Posterior vena cava (tissue), 2 donors: ENCODE results near the gene IFIT3. TPM values are rescaled to one million over a fixed set of nuclear protein-coding genes. Genes with fewer than 3 reads are reported as not detected.
"Not testable (repeated sequence)": the region's sequence is repeated elsewhere in the genome, so short reads cannot be mapped to it uniquely, and the experiment has no call there.

ENCODE experiments used
- DNase-seq: peaks from one replicate; pipeline ENCODE4 v3.0.0-alpha.2; 2020; ENCODE audit warnings: low spot score
- intact Hi-C, 2 donors: fragments of 100-400 bp; cut with DNase I; formaldehyde crosslinking; loops; one replicate each; pipeline versions ENCODE4 v1.14.1 to v1.14.2; 2022 to 2023
- total RNA-seq, 2 donors: library from RNA; stranded (reverse); fragmentation: NEBNext Ultra II Directional; extraction: Animal tissue kit (Norgen Biotek cat#: 25700); gene quantifications; one replicate each; pipeline ENCODE4 v1.2.1, GENCODE V29; 2021
- donor health status: DM: yes; HTN: yes; CAD: no.
- donor health status: DM: yes; HTN: yes; CAD: no.

Gene IFIT3
- total RNA-seq, 2 donors from 2014 or later = 10.5 to 17.0 TPM

DNA sequence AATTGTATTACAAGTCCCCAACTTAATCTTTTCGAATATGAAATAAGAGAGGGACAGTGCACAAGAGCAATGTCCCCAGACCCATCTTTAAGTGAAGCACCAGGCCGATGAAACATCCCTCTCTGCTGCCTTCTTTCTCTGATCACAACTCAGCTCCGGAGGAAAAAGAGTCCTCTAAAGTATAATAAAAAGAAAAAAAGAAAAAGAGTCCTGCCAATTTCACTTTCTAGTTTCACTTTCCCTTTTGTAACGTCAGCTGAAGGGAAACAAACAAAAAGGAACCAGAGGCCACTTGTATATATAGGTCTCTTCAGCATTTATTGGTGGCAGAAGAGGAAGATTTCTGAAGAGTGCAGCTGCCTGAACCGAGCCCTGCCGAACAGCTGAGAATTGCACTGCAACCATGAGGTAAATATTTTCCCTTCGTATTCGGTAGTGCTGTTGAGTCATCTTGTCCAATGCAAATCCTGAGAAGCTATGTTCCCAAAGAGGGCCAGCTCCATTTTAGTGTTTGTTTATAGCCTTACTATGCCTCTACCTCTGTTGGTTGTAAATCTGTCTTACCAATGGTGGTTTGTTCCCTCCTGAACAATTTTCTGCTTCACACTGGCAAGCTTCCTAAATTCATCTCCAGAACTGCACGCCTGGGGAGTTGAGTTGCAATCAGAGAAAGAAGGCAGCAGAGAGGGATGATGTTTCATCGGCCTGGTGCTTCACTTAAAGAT lies 25.9 kb upstream of the IFIT3 start, which contains the start of gene IFIT2:
Gene IFIT2 (plus strand): TSS at position 326 of the 725 bp plus-strand sequence. CDS start 78 bp downstream, at position 404.
- intact Hi-C loops = no loop called here
- no peak for DNase-seq

DNA sequence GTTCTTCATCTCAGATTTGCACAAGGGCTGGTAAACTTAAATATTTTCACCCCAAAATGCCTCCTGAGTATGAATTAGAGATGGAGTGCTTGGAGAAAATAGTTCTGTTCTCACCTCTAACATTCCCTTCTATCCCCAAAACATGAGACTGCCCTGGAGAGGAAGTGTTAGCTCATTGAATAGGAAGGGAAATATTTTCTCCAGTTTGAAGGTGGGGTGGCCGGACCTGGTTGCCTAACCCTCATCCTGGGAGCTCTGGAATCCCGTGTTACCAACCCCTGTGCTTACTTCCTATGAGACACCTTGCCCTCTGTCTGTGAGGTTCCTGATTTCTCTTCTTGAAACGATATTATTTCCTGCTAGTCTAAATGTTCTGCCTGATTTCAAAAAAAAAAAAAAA lies 25.2 kb upstream of the IFIT3 start:
- DNase-seq = no peak
- intact Hi-C loops = no loop called here

DNA sequence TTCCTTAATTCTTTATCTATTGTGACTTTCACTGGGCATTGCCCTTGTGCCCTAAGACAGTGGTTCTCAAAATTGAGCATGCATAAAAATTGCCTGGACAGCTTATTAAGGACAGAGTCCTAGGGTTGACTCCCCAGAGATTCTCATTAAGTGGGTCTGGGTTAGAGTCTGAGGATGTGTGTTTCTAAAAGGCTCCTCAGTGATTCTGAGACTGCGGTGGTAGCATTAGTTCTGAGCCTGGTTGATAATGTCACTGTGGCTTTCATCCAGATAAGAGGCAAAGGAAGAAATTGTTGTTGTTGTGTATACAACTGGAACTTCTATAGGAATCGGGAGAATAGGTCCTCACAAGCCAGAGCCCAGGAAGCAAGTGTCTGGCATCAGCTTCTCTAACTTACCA lies 24.6 kb upstream of the IFIT3 start:
- intact Hi-C loops = no loop called here
- DNase-seq = no peak

DNA sequence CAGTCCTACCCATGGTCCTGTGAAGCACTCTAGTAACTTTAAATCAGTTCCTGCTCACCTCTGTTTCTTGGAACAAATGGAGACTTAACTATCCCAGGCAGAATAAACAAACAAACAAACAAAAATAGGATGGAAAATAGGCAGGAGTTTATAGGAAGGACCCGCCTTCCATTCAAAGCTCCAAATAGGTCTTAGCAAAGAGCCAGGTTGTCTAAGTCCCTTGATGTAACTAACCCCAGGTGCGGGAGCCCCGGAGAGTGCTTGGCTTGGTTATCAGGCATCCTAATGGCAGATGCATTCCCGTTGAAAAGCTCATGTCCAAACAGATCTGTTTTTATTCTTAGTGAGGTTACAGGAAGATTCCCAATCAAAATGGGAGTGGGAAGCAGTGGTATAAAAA lies 23.8 kb upstream of the IFIT3 start:
- intact Hi-C loops = no loop called here
- DNase-seq = no peak

DNA sequence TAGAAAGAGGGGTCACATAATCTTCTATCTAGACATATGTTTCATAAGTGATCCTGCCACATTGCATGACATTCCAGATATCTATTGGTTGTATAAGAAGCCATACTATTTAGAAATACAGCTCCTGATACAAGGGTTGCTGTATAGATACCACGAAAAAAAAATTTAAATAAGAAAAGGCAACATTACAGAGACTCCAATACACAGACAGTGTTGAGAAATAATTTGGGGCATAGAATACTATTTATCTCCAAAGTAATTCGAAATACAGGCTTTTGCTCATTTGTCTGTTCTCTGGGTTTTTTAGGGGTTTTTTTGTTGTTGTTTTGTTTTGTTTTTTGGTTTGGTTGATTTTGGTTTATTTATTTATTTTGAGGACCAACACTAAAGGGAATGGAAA lies 23.4 kb upstream of the IFIT3 start:
- no peak for DNase-seq
- intact Hi-C loops = no loop called here

DNA sequence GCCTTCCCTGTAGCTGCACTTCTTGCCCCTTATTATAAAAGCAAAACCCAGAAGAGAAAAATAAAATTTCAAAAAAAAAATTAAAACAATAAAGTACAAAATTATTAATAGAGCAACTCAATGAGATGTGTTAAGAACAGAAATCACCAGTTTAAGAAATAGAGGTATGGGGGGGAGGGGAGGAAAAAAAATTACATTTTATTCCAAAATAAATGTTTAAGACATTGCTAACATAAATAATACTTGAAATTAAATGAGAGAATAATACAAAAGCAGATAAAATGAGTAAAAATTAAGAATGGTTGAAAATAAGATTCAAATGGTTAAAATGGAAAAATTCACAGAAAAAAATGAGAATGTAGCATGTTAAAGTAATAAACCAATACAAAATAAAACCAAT lies 22.9 kb upstream of the IFIT3 start:
- intact Hi-C loops = no loop called here
- DNase-seq = no peak

DNA sequence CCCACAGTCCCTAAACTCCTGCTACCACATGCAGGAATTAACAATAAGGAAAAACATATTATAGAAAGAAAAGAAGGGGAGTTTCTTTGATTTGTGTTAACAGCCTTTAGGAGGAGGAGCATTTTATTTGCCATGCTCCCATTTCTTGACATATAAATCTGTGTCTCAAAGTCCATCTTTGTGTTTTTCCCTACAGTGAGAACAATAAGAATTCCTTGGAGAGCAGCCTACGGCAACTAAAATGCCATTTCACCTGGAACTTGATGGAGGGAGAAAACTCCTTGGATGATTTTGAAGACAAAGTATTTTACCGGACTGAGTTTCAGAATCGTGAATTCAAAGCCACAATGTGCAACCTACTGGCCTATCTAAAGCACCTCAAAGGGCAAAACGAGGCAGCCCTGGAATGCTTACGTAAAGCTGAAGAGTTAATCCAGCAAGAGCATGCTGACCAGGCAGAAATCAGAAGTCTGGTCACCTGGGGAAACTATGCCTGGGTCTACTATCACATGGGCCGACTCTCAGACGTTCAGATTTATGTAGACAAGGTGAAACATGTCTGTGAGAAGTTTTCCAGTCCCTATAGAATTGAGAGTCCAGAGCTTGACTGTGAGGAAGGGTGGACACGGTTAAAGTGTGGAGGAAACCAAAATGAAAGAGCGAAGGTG lies 21.9 kb upstream of the IFIT3 start:
- intact Hi-C loops = no loop called here
- DNase-seq = no peak

DNA sequence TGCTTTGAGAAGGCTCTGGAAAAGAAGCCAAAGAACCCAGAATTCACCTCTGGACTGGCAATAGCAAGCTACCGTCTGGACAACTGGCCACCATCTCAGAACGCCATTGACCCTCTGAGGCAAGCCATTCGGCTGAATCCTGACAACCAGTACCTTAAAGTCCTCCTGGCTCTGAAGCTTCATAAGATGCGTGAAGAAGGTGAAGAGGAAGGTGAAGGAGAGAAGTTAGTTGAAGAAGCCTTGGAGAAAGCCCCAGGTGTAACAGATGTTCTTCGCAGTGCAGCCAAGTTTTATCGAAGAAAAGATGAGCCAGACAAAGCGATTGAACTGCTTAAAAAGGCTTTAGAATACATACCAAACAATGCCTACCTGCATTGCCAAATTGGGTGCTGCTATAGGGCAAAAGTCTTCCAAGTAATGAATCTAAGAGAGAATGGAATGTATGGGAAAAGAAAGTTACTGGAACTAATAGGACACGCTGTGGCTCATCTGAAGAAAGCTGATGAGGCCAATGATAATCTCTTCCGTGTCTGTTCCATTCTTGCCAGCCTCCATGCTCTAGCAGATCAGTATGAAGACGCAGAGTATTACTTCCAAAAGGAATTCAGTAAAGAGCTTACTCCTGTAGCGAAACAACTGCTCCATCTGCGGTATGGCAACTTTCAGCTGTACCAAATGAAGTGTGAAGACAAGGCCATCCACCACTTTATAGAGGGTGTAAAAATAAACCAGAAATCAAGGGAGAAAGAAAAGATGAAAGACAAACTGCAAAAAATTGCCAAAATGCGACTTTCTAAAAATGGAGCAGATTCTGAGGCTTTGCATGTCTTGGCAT lies 21.1 kb upstream of the IFIT3 start:
- DNase-seq = no peak
- intact Hi-C loops = no loop called here

DNA sequence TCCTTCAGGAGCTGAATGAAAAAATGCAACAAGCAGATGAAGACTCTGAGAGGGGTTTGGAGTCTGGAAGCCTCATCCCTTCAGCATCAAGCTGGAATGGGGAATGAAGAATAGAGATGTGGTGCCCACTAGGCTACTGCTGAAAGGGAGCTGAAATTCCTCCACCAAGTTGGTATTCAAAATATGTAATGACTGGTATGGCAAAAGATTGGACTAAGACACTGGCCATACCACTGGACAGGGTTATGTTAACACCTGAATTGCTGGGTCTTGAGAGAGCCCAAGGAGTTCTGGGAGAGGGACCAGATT lies 20.6 kb upstream of the IFIT3 start:
- intact Hi-C loops = no loop called here
- no peak for DNase-seq

DNA sequence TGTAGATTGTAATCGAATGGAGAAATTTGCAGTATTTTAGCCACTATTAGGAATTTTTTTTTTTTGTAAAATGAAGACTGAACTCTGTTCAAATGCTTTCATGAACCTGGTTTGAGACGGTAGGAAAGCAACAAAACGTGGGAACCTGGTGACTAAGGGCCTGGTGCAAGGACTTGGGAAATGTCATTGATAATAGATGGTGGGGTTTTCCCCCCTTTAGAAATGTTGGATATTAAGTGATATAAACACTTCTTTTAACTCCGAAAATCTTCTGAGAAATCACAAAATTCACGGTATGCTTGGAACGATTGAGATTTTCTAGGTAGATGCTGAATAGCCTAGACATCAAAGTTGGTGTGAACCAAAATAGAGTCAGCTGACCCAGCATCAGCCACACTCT lies 19.5 kb upstream of the IFIT3 start:
- DNase-seq = no peak
- intact Hi-C loops = no loop called here

DNA sequence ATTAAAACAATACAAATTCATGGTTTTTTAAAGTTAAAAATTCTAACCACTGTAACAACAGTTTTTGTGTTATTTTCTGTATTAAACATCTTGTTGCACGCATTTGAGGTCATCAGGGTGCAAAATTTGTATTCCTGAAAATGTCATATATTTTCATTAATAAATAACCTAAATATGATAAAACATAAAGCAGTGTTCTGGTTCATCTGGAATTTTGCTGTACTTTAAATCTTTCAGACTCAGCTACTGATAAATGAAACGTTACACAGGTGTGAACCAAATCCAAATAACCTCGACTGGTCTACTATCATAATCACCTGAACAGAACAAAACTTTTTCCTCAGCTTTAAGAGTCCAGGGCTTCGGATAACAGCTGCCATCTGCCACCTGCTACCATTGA lies 19.1 kb upstream of the IFIT3 start:
- DNase-seq = no peak
- intact Hi-C loops = no loop called here

DNA sequence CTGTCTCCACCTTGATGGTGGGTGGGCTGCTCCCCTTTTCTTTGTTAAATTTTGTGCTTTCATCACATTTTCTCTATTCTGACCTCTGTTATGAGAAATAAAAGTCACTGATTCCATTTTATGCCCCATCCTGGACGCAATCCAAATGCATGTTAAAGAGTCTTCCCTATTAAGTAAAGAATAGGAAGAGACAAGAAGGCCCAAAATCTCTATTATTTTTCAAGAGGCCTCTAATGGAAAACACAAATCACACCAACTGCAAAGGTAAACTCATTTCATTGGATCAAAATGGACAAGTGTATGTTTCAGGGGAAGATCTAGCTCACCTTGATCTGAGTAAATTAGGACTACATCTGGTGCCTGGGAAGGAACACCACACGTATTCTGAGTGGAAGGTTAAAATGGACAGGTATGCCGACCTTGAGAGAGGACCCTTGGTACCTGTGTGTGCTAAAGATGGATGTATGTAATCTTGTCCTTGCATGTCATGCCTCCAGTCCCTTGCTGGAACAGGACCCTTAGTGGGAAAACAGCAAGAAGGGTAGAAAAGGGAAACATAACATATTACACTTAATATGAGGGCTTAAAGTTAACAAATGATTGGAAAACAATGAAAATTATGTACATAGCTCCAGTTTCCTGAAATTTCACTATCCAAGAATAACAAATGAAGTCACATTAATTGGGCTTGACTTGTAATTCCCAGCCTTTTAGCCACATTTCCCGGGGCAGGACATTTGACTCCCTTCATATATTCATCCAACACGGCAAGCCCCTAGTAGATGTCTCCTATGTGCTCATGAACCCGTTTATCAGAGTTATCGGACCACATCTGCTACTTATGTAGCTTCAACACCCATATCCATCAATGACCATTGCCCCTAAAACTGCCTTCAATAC lies 18.4 kb upstream of the IFIT3 start:
- intact Hi-C loops = no loop called here
- no peak for DNase-seq

DNA sequence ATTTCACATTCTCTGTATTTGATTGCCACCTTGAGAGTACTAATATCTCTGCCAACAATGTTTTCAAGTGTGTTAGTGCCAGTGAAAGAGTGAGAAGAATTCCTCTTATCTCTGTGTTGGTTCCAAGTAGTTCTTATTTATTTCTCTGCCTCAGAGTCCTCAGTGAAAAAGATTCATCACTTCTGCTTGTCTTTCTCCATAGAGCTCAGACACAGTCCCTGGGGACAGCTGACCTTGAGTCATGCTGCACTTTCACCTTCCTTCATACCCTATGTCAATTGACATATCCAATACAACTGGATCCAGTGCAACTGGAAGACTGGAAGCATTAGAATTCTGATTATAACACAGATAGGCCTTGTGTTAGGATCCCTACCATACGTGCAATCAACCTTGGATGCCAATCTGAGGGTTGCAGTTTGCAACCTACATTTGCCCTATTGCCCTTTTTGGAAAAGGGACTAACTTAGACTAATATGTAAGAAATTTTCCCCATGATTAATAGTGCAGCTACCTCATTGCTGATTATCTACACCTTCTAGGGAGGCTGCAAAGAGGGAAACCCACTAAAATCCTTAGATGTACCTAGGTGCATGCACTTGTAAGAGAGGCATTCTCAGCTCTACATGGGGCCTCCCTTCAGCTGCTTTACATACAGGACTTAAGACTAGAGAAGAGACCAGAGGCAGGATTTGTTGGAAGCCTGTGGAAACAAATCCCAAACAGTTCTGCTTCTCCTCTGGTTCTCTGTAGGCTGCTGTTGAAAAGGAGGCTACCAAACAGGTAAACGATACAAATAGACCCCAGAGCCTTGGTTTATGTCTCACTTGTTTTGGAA lies 17.5 kb upstream of the IFIT3 start:
- intact Hi-C loops = no loop called here
- DNase-seq = no peak

DNA sequence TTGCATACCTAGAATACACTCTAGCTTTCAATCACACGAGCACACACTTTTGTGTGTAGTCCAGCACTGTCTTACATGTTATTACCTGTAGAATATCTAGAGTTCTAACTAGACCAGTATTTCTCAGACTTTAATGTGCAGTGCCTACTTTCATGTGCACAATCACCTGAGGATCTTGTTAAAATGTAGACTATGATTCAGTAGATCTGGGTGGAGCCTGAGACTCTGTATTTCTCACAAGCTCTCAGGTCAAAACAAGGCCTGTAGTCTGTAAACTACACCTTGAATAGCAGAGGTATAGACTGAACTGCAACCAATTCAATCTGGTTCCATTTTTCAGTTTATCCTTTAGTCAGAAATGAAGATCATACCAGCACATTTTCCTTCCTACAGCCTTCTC lies 14.8 kb upstream of the IFIT3 start:
- no peak for DNase-seq
- intact Hi-C loops = no loop called here

DNA sequence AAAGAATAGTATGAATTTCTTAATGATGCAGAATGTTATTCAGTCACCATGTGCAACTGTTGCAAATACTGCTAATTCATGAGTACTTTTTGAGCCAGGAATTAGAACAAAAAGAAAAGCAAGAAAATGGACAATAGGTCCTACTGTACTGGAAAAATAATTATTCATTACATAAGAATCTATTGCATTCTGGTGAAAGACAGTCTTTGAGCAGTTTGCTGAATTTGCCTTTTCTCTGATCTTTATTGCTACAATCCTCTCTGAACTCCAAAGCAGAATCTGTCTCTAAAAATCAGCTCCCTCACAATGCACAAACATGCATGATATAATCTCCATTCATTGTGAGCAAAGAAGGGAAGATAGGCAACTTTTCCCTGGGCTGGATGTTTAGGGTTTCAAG lies 13.1 kb upstream of the IFIT3 start:
- no peak for DNase-seq
- intact Hi-C loops = no loop called here

DNA sequence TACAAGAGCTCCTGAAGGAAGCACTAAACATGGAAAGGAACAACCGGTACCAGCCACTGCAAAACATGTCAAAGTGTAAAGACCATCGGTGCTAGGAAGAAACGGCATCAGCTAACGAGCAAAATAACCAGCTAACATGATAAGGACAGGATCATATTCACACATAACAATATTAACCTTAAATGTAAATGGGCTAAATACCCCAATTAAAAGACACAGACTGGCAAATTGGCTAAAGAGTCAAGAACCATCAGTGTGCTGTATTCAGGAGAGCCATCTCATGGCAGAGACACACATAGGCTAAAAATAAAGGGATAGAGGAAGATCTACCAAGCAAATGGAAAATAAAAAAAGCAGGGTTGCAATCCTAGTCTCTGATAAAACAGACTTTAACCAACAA lies 9.8 kb upstream of the IFIT3 start:
- intact Hi-C loops = not testable (repeated sequence)

DNA sequence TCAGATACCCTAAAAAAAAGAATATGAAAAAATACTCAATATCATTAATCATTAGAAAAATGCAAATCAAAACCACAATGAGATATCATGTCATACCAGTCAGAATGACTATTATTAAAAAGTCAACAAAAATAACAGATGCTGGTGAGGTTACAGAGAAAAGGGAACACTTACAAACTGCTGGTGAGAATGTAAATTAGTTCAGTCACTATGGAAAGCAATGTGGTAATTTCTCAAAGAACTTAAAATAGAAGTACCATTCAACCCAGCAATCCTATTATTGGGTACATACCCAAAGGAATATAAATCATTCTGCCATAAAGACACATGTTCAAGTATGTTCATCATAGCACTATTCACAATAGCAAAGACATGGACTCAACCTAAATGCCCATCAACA lies 2.7 kb upstream of the IFIT3 start:
- intact Hi-C loops, DNase-seq: not testable (repeated sequence)

More for the DNA sequence above, 9.8 kb upstream of the IFIT3 start:
- not testable (repeated sequence) for DNase-seq

DNA sequence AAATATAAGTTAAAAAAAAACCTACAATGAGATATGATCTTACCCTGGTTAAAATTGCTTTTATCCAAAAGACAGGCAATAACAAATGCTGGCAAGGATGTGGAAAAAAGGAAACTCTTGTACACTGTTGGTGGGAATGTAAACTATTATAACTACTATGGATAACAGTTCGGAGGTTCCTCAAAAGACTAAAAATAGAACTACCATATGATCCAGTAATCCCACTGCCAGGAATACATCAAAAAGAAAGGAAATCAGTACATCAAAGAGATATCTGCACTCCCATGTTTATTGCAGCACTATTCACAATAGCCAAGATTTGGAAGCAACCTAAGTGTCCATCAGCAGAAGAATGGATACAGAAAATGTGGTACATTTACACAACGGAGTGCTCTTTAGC lies 1.9 kb upstream of the IFIT3 start:
- intact Hi-C loops = not testable (repeated sequence)

DNA sequence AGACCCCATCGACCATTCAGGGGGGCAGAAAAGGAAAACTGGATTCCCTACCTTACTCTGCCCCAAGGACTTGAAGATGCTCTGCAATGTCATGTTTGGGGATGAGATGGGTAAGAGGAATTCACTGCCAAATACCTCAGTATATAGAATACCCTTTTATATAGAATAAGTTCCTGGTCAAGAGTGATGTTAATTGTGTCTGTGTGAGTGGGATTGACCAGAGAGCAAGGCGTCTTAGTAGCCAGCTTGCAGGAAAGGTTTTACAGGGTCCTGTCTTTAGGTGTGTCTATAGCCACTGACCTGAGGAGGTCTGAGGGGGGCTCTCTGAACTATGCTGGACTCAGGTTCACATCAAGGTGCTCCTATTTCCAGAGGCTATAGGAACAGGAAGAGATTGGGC lies 1.4 kb downstream of the IFIT3 start:
- no peak for DNase-seq
- intact Hi-C loops = no loop called here

More for the DNA sequence above, 1.9 kb upstream of the IFIT3 start:
- not testable (repeated sequence) for DNase-seq
